ENCODE measurements around the gene KLHL12.

- TF ChIP-seq CTCF (IDR thresholded peaks at IDR 0.05) (no peak), POLR2AphosphoS5 (IDR thresholded peaks at IDR 0.05) (no peak)
These were observed 41.3 kb upstream of the KLHL12 start for GRCh38 chr1:202968351-202968750.

All from gastroesophageal sphincter (tissue), 3 donors.